Nephron progenitor cell (in vitro differentiated cells): ENCODE data around the gene CADPS2.

ENCODE experiments used
- DNase-seq: peaks from one replicate; pipeline ENCODE4 v3.0.0; 2021
- H3K27ac Mint-ChIP-seq: 2 replicates; pipeline ENCODE4 v1.8.0; 2021; ENCODE audit warnings: mild to moderate bottlenecking, moderate library complexity, mixed read lengths
- H3K27me3 Mint-ChIP-seq: 2 replicates; pipeline ENCODE4 v1.8.0; 2021; ENCODE audit warnings: mild to moderate bottlenecking, low read depth, mixed read lengths; ENCODE audit not compliant: poor library complexity
- H3K36me3 Mint-ChIP-seq: 2 replicates; pipeline ENCODE4 v1.8.0; 2021; ENCODE audit warnings: low read depth, mixed read lengths
- H3K4me1 Mint-ChIP-seq: 2 replicates; pipeline ENCODE4 v1.8.0; 2021; ENCODE audit warnings: mixed read lengths
- H3K4me3 Mint-ChIP-seq: 2 replicates; pipeline ENCODE4 v1.8.0; 2021; ENCODE audit warnings: mild to moderate bottlenecking, moderate library complexity, mixed read lengths
- H3K9me3 Mint-ChIP-seq: 2 replicates; pipeline ENCODE4 v1.8.0; 2021; ENCODE audit warnings: mild to moderate bottlenecking, moderate library complexity, mixed read lengths
- CTCF ChIP-seq: fragments of 200-600 bp; sonication (generic); IDR thresholded peaks from 2 replicates; pipeline ENCODE4 v1.5.0; 2021; ENCODE audit warnings: antibody characterized with exemption

CADPS2 gene

DNA sequence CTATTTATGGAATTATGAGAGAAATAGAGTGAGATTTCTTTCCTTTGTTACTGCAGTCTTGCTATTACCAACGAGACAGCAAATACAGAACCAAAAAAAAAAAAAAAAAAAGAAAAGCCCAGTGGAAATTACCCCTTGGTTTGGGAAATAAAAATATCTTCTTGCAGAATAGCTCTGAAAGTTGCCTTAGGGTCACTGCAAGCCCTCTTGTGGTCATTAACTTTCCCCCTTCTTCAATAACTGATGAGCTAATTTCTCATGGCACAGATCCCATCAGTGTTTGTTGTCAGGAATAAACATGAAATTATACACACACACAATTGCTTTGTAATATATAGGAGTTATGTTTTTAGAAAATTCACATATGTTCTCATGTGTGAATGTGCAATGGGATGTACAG is 470.8 kb downstream of the CADPS2 start:
- H3K9me3 Mint-ChIP-seq, result no peaks in the 10 kb centered on the region
- H3K4me1 Mint-ChIP-seq, result peaks cover 25% of the 10 kb centered on the region
- peaks cover 13% of the 10 kb centered on the region for H3K27me3 Mint-ChIP-seq
- no peak for DNase-seq
- no peaks in the 10 kb centered on the region for H3K36me3 Mint-ChIP-seq
- H3K27ac Mint-ChIP-seq, result no peak overlapping the region
- no peak for TF ChIP-seq CTCF
- H3K4me3 Mint-ChIP-seq, result no peak overlapping the region

DNA sequence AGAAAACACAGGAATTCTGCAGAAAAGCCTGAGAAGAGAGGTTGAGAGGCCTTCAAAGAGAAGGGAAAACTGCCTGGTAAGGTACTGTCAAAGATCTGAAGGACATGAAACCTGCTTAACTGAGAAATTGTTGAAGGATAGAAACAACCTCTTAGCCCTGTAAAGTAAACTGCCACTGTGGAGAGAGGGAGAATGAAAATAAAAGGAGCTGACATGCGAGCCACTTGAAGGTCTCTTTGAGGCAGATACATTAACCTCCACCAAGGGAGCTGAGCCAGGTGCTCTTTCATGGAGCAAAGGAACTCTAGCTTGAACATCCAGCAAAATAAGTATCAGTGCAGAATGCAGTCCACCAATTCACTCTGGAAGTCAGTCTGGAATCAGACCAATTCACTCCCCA is 472.9 kb downstream of the CADPS2 start:
- Mint-ChIP-seq H3K27ac (no peak overlapping the region), H3K36me3 (no peaks in the 10 kb centered on the region), H3K27me3 (peaks cover 13% of the 10 kb centered on the region), H3K9me3 (no peaks in the 10 kb centered on the region), H3K4me3 (no peak overlapping the region), H3K4me1 (peaks cover 25% of the 10 kb centered on the region)
- no peak for DNase-seq
- TF ChIP-seq CTCF, result no peak

DNA sequence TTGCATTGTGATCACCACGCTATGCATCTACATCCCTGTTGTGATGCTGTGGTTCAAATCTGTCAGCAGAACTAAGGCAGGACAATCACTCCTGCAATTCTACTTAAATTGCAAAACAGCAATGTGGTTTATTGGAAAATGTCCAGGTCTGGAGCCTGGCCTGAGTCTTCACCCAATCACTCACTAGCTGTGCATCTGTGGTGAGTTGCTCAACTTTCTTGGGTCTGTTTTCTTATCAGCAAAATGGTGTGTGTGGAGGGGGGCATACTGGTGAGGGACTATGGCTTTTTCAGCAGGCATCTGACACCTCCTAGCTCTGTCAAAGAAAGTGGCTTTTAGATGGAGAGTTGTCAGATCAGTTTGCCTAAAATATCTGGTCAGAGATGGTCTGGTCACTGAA is 473.4 kb downstream of the CADPS2 start:
- Mint-ChIP-seq H3K36me3 (no peaks in the 10 kb centered on the region), H3K9me3 (no peaks in the 10 kb centered on the region), H3K27ac (no peak overlapping the region), H3K4me3 (no peak overlapping the region), H3K4me1 (peaks cover 25% of the 10 kb centered on the region), H3K27me3 (peaks cover 13% of the 10 kb centered on the region)
- no peak for DNase-seq
- TF ChIP-seq CTCF, result no peak

DNA sequence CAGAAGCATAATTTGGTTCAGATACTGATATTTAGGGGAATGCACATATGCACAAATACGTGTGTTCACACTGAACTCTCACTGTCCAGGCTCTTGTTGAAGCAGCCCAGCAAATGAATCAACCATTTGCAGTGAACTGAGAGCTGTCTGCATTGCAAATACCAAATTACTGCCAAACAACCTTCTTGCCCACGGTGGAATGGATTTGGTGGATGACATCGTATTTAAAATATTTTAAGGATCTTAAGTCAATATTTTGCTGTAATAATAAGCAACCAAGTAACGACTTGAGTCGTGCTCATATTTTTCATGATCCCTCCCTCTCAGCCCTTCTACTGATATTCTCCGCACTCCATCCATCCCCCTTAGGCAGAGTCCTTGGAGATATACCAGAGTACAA is 473.8 kb downstream of the CADPS2 start:
- H3K36me3 Mint-ChIP-seq, result no peaks in the 10 kb centered on the region
- no peaks in the 10 kb centered on the region for H3K9me3 Mint-ChIP-seq
- no peak overlapping the region for H3K27ac Mint-ChIP-seq
- no peak overlapping the region for H3K4me3 Mint-ChIP-seq
- no peak for TF ChIP-seq CTCF
- H3K27me3 Mint-ChIP-seq, result peaks cover 13% of the 10 kb centered on the region
- H3K4me1 Mint-ChIP-seq, result peaks cover 24% of the 10 kb centered on the region
- DNase-seq, result no peak

DNA sequence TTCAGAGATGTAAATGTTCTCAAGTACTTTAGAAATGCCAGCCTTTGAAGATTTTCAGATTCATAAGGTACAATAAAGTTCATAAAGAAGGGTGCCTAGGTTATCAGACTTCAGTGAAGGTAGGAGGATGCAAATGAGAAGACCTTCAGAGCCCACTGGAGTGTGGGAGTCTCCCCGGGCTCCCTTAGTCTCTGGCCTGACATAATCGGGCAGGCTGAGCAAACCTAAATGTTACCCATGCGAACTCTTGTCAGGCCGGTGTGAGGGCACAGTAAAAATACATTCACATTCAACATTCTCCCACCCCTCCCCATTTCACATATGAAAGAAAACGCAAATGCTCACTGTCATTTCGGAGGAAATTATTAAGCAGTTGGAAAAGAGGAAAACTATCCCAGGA is 479.1 kb downstream of the CADPS2 start:
- Mint-ChIP-seq H3K27me3 (peaks cover under 1% of the 10 kb centered on the region), H3K27ac (no peak overlapping the region), H3K4me1 (peaks cover 9% of the 10 kb centered on the region), H3K36me3 (no peaks in the 10 kb centered on the region), H3K4me3 (no peak overlapping the region), H3K9me3 (no peaks in the 10 kb centered on the region)
- DNase-seq, result no peak
- TF ChIP-seq CTCF, result no peak

DNA sequence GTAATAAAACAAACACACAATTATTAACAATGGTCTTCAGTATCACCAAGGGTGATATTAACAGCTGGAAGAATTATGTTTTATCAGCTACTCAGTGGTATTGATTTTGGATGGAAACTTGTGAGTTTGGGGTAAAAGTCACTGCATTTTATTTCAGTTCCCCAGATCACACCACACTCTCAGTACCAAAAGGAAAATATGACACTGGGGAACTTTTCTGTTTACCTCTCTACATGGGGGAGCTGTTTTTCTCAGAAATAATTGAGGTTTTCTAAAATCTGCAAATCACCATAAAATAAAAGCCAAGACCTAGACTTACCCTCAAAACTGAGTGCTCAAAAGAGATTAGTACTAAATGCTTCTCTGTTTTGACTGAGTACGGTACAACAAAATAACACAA is 483.1 kb downstream of the CADPS2 start:
- no peak overlapping the region for H3K4me3 Mint-ChIP-seq
- H3K36me3 Mint-ChIP-seq, result no peaks in the 10 kb centered on the region
- no peak for TF ChIP-seq CTCF
- H3K9me3 Mint-ChIP-seq, result no peaks in the 10 kb centered on the region
- peaks cover 12% of the 10 kb centered on the region for H3K4me1 Mint-ChIP-seq
- DNase-seq, result no peak
- H3K27me3 Mint-ChIP-seq, result peaks cover 4% of the 10 kb centered on the region
- H3K27ac Mint-ChIP-seq, result no peak overlapping the region
